ENCODE results near the gene PLAGL2. TPM values are rescaled to one million over a fixed set of nuclear protein-coding genes. Genes with fewer than 3 reads are reported as not detected.

Gene PLAGL2
- total RNA-seq, 3 donors from 2014 or later, result 140 to 173 (median 151) TPM

- Mint-ChIP-seq H3K4me3 (no peak overlapping the region), H3K36me3 (ENCODE audit: insufficient read depth) (peaks cover 25% of the 10 kb centered on the region), H3K9me3 (no peaks in the 10 kb centered on the region), H3K27me3 (ENCODE audit: low read depth) (no peaks in the 10 kb centered on the region), H3K4me1 (ENCODE audit: low read depth) (no peaks in the 10 kb centered on the region)
- DNase-seq (no peak), ATAC-seq (no peak)
These were observed 57.9 kb downstream of the PLAGL2 start for GRCh38 chr20:32149566-32150170.

DNA sequence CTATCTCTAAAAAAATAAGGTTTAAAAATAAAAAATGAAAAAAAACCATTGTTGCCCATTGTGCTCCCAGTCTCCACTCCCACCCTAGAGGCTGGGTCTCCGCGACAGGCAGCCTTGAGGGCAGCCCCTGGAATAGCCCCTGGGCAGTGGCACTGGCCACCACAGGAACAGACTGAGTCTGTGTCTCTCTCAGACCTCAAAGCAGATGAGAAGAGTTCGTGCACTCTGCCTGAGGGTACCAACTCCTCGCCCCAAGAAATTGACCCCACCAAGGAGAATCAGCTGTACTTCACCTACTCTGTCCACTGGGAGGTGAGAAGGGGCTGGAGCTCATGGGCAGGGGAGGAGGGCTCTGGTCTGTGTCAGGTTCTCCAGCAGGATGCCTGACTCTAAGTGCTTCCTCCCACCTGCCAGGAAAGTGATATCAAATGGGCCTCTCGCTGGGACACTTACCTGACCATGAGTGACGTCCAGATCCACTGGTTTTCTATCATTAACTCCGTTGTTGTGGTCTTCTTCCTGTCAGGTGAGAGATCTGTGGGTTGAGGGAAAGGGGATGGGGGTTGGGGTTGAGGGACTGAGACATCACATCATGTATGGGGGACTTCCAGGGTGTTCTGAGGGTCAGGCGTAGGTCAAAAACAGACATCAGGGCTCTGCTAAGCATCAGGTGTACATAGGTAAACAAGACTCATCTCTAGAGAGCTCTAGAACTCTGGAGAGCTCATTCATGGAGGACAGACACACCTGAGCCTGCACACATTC is 62.5 kb downstream of the PLAGL2 start:
- Mint-ChIP-seq H3K36me3 (ENCODE audit: insufficient read depth) (peaks cover 47% of the 10 kb centered on the region), H3K4me3 (no peak overlapping the region), H3K9me3 (no peaks in the 10 kb centered on the region), H3K4me1 (ENCODE audit: low read depth) (no peaks in the 10 kb centered on the region), H3K27me3 (ENCODE audit: low read depth) (no peaks in the 10 kb centered on the region)
- no peak for ATAC-seq
- DNase-seq, result no peak

DNA sequence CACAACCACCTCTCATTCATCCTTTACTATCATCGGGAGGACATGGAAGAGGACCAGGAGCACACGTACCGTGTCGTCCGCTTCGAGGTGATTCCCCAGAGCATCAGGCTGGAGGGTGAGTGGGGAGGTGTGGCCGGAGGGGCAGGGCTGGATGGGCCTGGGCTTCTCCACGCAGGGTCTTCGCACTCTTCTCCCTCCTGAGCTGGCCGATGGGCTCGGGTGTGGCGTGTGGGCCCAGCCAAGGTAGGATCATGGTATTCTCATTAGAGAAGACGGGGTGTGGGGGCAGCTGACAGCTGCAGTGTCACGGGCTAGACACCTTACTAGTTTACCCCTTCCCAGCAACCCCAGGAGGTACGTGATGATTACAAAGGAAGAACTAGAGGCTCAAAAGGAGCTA is 64.6 kb downstream of the PLAGL2 start:
- DNase-seq (no peak), ATAC-seq (no peak)
- Mint-ChIP-seq H3K9me3 (no peaks in the 10 kb centered on the region), H3K36me3 (ENCODE audit: insufficient read depth) (peaks cover 62% of the 10 kb centered on the region), H3K4me3 (no peak overlapping the region), H3K27me3 (ENCODE audit: low read depth) (no peaks in the 10 kb centered on the region), H3K4me1 (ENCODE audit: low read depth) (no peaks in the 10 kb centered on the region)

Other genes starting within 250 kb of the PLAGL2 start
- gene XKR7, start 239.6 kb downstream of the PLAGL2 start, total RNA-seq, result not detected
- gene CCM2L, start 197.3 kb downstream of the PLAGL2 start, total RNA-seq, result not detected
- under 1 TPM in 2 of 3 donors, not detected in 1; 0.13 to 0.46 TPM for gene HCK, start 155.5 kb downstream of the PLAGL2 start, total RNA-seq
- gene TM9SF4, start 98.0 kb downstream of the PLAGL2 start, total RNA-seq, result 10 to 100 TPM; 43.5 to 48.6 (median 44.4) TPM
- 100 to 1,000 TPM in 1 of 3 donors, 10 to 100 TPM in 2; 85.6 to 113 (median 95.7) TPM for gene POFUT1, start 137 bp upstream of the PLAGL2 start, total RNA-seq
- gene KIF3B, start 69.9 kb upstream of the PLAGL2 start, total RNA-seq, result 10 to 100 TPM; 69.3 to 90.4 (median 78.9) TPM
- 100 to 1,000 TPM; 138 to 194 (median 149) TPM for gene ASXL1, start 150.6 kb upstream of the PLAGL2 start, total RNA-seq